Heart left ventricle (tissue), 13 donors: Measurements from ENCODE around the gene ZEB2.

Experiments used
- POLR2A ChIP-seq, 2 donors: fragments of 450-650 bp; IDR thresholded peaks; one replicate each; pipeline ENCODE4 v1.6.1; 2017; ENCODE audit warnings: antibody characterized with exemption in 2 of 2, mild to moderate bottlenecking in 2 of 2, moderate library complexity in 2 of 2
- TF ChIP-seq, protein P1 (sequence below), 12 donors: fragments of 200-600 bp; sonication (generic) in 4 of 12; IDR thresholded peaks; one replicate each; pipeline versions ENCODE4 v1.5.0 to v1.8.0; 2018 to 2022; ENCODE audit warnings: antibody characterized with exemption in 12 of 12, mild to moderate bottlenecking in 5 of 12
- donor health status: ischemic (EF 13 %, LVEDD 7.1; RV severe dilation, severe dysfunction).
- donor health status: DM: no; HTN: yes; CAD: no.
- donor health status: DM: no; HTN: no; CAD: no.
- donor health status: ischemic (EF 25% LVEDD 6.9; RV normal size, moderate dysfunction).
- donor health status: ischemic (EF 25% LVEDD 5.7; RV mildly dilated, moderate dysfunction).
- donor health status: ischemic (EF 35%, LVEDD 5.7; RV mildly dilated, moderate dysfunction).
- donor health status: nonischemic (EF 11% LVEDD 7.7; RV severe dilation, severe dysfunction).
- donor health status: DM: yes; HTN: yes; CAD: no.
- donor health status: PGD.
- donor health status: ischemic (EF 29% LVEDD 5.4; RV normal size, mild dysfunction).
- donor health status: nonischemic (EF 23%, LVEDD 6.1; RV moderate dilation, normal function).

DNA sequence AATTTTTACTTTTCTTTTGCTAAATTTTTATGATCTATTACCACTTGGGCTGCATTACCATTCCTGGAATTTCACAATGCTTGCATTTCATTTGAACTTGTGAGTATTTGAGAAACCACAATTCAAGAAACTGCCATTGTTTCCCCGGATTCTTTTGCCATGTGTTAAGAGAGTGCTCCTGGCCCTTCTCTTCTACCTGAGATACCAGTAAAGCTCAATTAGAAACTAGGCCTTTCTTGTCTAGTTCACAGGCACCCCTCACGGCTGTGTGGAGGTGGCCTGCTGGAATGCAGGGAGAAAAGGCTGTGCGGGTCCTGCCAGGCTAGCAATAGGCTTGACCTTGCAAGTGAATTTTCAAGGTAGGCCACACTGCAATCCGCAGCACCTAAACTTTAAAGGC lies 40.8 kb downstream of the ZEB2 start:
- TF ChIP-seq POLR2A (IDR thresholded peaks at IDR 0.05) = no peak
- TF ChIP-seq, protein P1, sequence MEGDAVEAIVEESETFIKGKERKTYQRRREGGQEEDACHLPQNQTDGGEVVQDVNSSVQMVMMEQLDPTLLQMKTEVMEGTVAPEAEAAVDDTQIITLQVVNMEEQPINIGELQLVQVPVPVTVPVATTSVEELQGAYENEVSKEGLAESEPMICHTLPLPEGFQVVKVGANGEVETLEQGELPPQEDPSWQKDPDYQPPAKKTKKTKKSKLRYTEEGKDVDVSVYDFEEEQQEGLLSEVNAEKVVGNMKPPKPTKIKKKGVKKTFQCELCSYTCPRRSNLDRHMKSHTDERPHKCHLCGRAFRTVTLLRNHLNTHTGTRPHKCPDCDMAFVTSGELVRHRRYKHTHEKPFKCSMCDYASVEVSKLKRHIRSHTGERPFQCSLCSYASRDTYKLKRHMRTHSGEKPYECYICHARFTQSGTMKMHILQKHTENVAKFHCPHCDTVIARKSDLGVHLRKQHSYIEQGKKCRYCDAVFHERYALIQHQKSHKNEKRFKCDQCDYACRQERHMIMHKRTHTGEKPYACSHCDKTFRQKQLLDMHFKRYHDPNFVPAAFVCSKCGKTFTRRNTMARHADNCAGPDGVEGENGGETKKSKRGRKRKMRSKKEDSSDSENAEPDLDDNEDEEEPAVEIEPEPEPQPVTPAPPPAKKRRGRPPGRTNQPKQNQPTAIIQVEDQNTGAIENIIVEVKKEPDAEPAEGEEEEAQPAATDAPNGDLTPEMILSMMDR (IDR thresholded peaks at IDR 0.05) = no peak
